Breast epithelium (tissue), 3 donors: Measurements from ENCODE around the gene FERMT2.

ENCODE experiments used
- CTCF ChIP-seq, 3 donors: fragments of 450-650 bp; IDR thresholded peaks; one replicate each; pipeline ENCODE4 v1.5.1; 2016 to 2017; ENCODE audit warnings: antibody characterized with exemption in 3 of 3, mild to moderate bottlenecking in 3 of 3, moderate library complexity in 3 of 3
- POLR2A ChIP-seq: fragments of 450-650 bp; IDR thresholded peaks from one replicate; pipeline ENCODE4 v1.6.1; 2016; ENCODE audit warnings: antibody characterized with exemption, mild to moderate bottlenecking, moderate library complexity
- POLR2AphosphoS5 ChIP-seq, 3 donors: sonication (generic); formaldehyde crosslinking; IDR thresholded peaks; one replicate each; pipeline ENCODE4 v1.6.1; 2017; ENCODE audit warnings: antibody characterized with exemption in 3 of 3

- TF ChIP-seq CTCF (IDR thresholded peaks at IDR 0.05), result no peak
- TF ChIP-seq POLR2A, result no peak
- TF ChIP-seq POLR2AphosphoS5 (IDR thresholded peaks at IDR 0.05), result no peak
Observed at GRCh38 chr14:52936437-52936836, 14.4 kb downstream of the FERMT2 start.
